K562 (cell line): ENCODE measurements around the gene PSD4. TPM values are rescaled to one million over a fixed set of nuclear protein-coding genes. Genes with fewer than 3 reads are reported as not detected.

Experiments
- CLOCK ChIP-seq: fragments of 250-450 bp; sonication (Bioruptor Pico); IDR thresholded peaks from 2 replicates; pipeline ENCODE4 v1.4.0; 2020; ENCODE audit warnings: mild to moderate bottlenecking, moderate library complexity, borderline replicate concordance
- CREB3 ChIP-seq: fragments of 450-650 bp; conservative IDR thresholded peaks from 2 replicates; pipeline ENCODE4 v1.6.1; 2016; ENCODE audit warnings: missing genetic modification characterization, low read depth, mild to moderate bottlenecking, missing compliant biosample characterization, moderate library complexity
- CREBBP ChIP-seq: IDR thresholded peaks from one replicate; pipeline ENCODE4 v1.6.1; 2012; ENCODE audit warnings: low read depth, mild to moderate bottlenecking, control low read depth, inconsistent platforms, low read length
- ELF4 ChIP-seq: fragments of 450-650 bp; formaldehyde crosslinking; IDR thresholded peaks from 2 replicates; pipeline ENCODE4 v1.4.0; 2022; ENCODE audit warnings: missing genetic modification characterization
- ESRRA ChIP-seq: fragments of 450-650 bp; IDR thresholded peaks from 2 replicates; pipeline ENCODE4 v1.6.1; 2014; ENCODE audit warnings: low read depth, mild to moderate bottlenecking, moderate library complexity, borderline replicate concordance
- HOXB6 ChIP-seq: fragments of 250-450 bp; sonication (Bioruptor Pico); IDR thresholded peaks from 2 replicates; pipeline ENCODE4 v1.5.1; 2022; ENCODE audit warnings: mild to moderate bottlenecking, borderline replicate concordance
- MCM7 ChIP-seq, 2 experiments: fragments of 450-650 bp; IDR thresholded peaks; 2 replicates each; pipeline ENCODE4 v1.6.1; 2016 to 2018
- MEIS2 ChIP-seq: fragments of 450-650 bp; IDR thresholded peaks from 2 replicates; pipeline ENCODE4 v1.6.1; 2014; ENCODE audit warnings: mild to moderate bottlenecking; ENCODE audit not compliant: partially characterized antibody
- NFIX ChIP-seq: fragments of 250-450 bp; sonication (Bioruptor Pico); IDR thresholded peaks from 2 replicates; pipeline ENCODE4 v1.4.0; 2020; ENCODE audit warnings: low read depth, mild to moderate bottlenecking, moderate library complexity
- POLR3A ChIP-seq: IDR thresholded peaks from 2 replicates; pipeline ENCODE4 v1.6.1; 2011; ENCODE audit warnings: borderline replicate concordance, mild to moderate bottlenecking, moderate library complexity; ENCODE audit not compliant: insufficient read length, insufficient read depth; ENCODE audit errors: extremely low read depth
- PRMT5 ChIP-seq: sonication (generic); formaldehyde crosslinking; IDR thresholded peaks from 2 replicates; pipeline ENCODE4 v1.5.0; 2020; ENCODE audit warnings: missing genetic modification reagents
- RNF2 ChIP-seq: sonication (generic); IDR thresholded peaks from 2 replicates; pipeline ENCODE4 v1.6.1; 2016
- SAFB ChIP-seq: fragments of 200-400 bp; formaldehyde crosslinking; IDR thresholded peaks from 2 replicates; pipeline ENCODE4 v1.6.1; 2017; ENCODE audit warnings: low read depth, low read length, borderline replicate concordance
- SMAD2 ChIP-seq: fragments of 150-350 bp; IDR thresholded peaks from 2 replicates; pipeline ENCODE4 v1.6.1; 2014; ENCODE audit warnings: low read depth, mild to moderate bottlenecking, low read length
- SMAD4 ChIP-seq: fragments of 250-450 bp; sonication (Bioruptor Pico); conservative IDR thresholded peaks from 2 replicates; pipeline ENCODE4 v1.8.0; 2021; ENCODE audit warnings: inconsistent platforms, mild to moderate bottlenecking, moderate library complexity
- SREBF1 ChIP-seq: fragments of 150-350 bp; IDR thresholded peaks from 2 replicates; pipeline ENCODE4 v1.6.1; 2014; ENCODE audit warnings: antibody characterized with exemption, low read depth, low read length, borderline replicate concordance
- SRSF1 ChIP-seq: fragments of 200-400 bp; formaldehyde crosslinking; IDR thresholded peaks from 2 replicates; pipeline ENCODE4 v1.6.1; 2017; ENCODE audit warnings: mild to moderate bottlenecking, low read depth, low read length, moderate library complexity
- SUPT5H ChIP-seq: fragments of 450-650 bp; IDR thresholded peaks from 2 replicates; pipeline ENCODE4 v1.6.1; 2016
- TEAD1 ChIP-seq, 2 experiments: fragments of 450-650 bp in 1 of 2; sonication (generic) in 1 of 2; formaldehyde crosslinking; IDR thresholded peaks; 2 replicates each; pipeline versions ENCODE4 v1.4.0 to v1.8.0; 2020 to 2022; ENCODE audit warnings: mild to moderate bottlenecking in 2 of 2, missing genetic modification reagents in 1 of 2
- TEAD4 ChIP-seq, 2 experiments: sonication (generic) in 1 of 2; formaldehyde crosslinking in 1 of 2; IDR thresholded peaks; 2 replicates each; pipeline versions ENCODE4 v1.6.1 to v1.8.0; 2012 to 2022; ENCODE audit warnings: borderline replicate concordance in 1 of 2, inconsistent platforms in 1 of 2, low read length in 1 of 2, mild to moderate bottlenecking in 1 of 2, missing genetic modification reagents in 1 of 2
- WHSC1 ChIP-seq: IDR thresholded peaks from one replicate; pipeline ENCODE4 v1.6.1; 2012; ENCODE audit warnings: low read length, control low read depth, inconsistent platforms
- ZBTB8A ChIP-seq: fragments of 450-650 bp; IDR thresholded peaks from 2 replicates; pipeline ENCODE4 v1.6.1; 2018; ENCODE audit warnings: mild to moderate bottlenecking, moderate library complexity; ENCODE audit not compliant: partially characterized antibody
- ZFX ChIP-seq: sonication (generic); formaldehyde crosslinking; IDR thresholded peaks from 2 replicates; pipeline ENCODE4 v1.8.0; 2022; ENCODE audit warnings: mild to moderate bottlenecking, missing genetic modification reagents, moderate library complexity
- ZNF57 ChIP-seq: fragments of 450-650 bp; formaldehyde crosslinking; IDR thresholded peaks from 2 replicates; pipeline ENCODE4 v1.4.0; 2020; ENCODE audit warnings: mild to moderate bottlenecking, moderate library complexity
- ZNF77 ChIP-seq: fragments of 250-450 bp; sonication (Bioruptor Pico); IDR thresholded peaks from 2 replicates; pipeline ENCODE4 v1.5.0; 2020
- polyA plus RNA-seq, 8 experiments: library from polyadenylated mRNA; depleted of rRNA in 4 of 8; stranded (reverse) in 5 of 8; unstranded in 3 of 8; fragments of >200 nt; fragmentation: Nextera tagmentation in 2 of 8; fragmentation: Illumina TruSeq in 1 of 8; extraction: Ambion mirVana in 2 of 8; extraction: Trizol in 1 of 8; gene quantifications; 2 replicates each; pipeline versions ENCODE4 v1.2.1 to v1.2.3, GENCODE V29; 2011 to 2014; ENCODE audit warnings: inconsistent platforms in 1 of 8, missing spikeins in 1 of 8
- total RNA-seq, 7 experiments: library from RNA; depleted of rRNA in 6 of 7; stranded (reverse); fragments of >200 nt in 6 of 7; fragmentation: Illumina TruSeq in 2 of 7; extraction: Trizol in 2 of 7; gene quantifications; 2 replicates each; pipeline versions ENCODE4 v1.2.1 to v1.2.3, GENCODE V29; 2011 to 2021; ENCODE audit warnings: low replicate concordance in 1 of 7
- TF ChIP-seq, protein P1 (sequence below), 2 experiments: fragments of 250-450 bp in 1 of 2; fragments of 450-650 bp in 1 of 2; sonication (Bioruptor Pico) in 1 of 2; IDR thresholded peaks; 2 replicates each; pipeline versions ENCODE4 v1.6.1 to v1.8.0; 2016 to 2021; ENCODE audit warnings: mild to moderate bottlenecking in 2 of 2, moderate library complexity in 2 of 2, missing compliant biosample characterization in 1 of 2, missing genetic modification characterization in 1 of 2

PSD4 gene
- total and polyA plus RNA-seq, 9 of the 15 experiments (the other 6 are each of a cell fraction or from before 2014, with no cell fraction given) = 0.46 to 54.0 (median 20.8) TPM

- TF ChIP-seq TEAD4 (IDR thresholded peaks at IDR 0.05; ENCODE audit: low read length) (peak; percentile 30; the same call in 1 of the 2 replicates), TEAD4 (CRISPR knock-in tag; IDR thresholded peaks at IDR 0.05; ENCODE audit: borderline replicate concordance) (no peak), PRMT5 (CRISPR knock-in tag) (no peak), SRSF1 (no peak), SREBF1 (no peak), ZBTB8A (no peak), CREB3 (tag) (no peak), RNF2 (no peak), MCM7 (IDR thresholded peaks at IDR 0.05) (no peak), POLR3A (no peak), ESRRA (no peak), ZNF77 (CRISPR knock-in tag) (no peak), HOXB6 (no peak), CLOCK (CRISPR knock-in tag) (no peak), MEIS2 (peak; percentile 50), WHSC1 (no peak), ZNF57 (CRISPR knock-in tag) (no peak), ELF4 (CRISPR knock-in tag) (no peak), SUPT5H (no peak), TEAD1 (CRISPR knock-in tag; IDR thresholded peaks at IDR 0.05) (no peak), NFIX (CRISPR knock-in tag) (no peak), CREBBP (no peak), ZFX (CRISPR knock-in tag) (no peak), SMAD4 (CRISPR knock-in tag) (no peak), SAFB (no peak), SMAD2 (no peak)
- TF ChIP-seq, protein P1, sequence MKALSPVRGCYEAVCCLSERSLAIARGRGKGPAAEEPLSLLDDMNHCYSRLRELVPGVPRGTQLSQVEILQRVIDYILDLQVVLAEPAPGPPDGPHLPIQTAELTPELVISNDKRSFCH (CRISPR knock-in tag; IDR thresholded peaks at IDR 0.05) = no peak
- TF ChIP-seq, protein P1 (tag; IDR thresholded peaks at IDR 0.05) = no peak
Measured at GRCh38 chr2:113124181-113124961, 49.4 kb upstream of the PSD4 start (continued).
